Uterus (tissue), 2 donors: ENCODE measurements around the gene RARS2.

ENCODE experiments used
- CTCF ChIP-seq, 4 experiments: fragments of 200-600 bp in 2 of 4; fragments of 450-650 bp in 2 of 4; sonication (generic) in 2 of 4; IDR thresholded peaks; one replicate each; pipeline ENCODE4 v1.5.1; 2016 to 2019; ENCODE audit warnings: antibody characterized with exemption in 4 of 4, mild to moderate bottlenecking in 2 of 4, moderate library complexity in 1 of 4
- POLR2A ChIP-seq, 2 donors: fragments of 450-650 bp; IDR thresholded peaks; one replicate each; pipeline ENCODE4 v1.6.1; 2016; ENCODE audit warnings: antibody characterized with exemption in 2 of 2, mild to moderate bottlenecking in 1 of 2, moderate library complexity in 1 of 2

DNA sequence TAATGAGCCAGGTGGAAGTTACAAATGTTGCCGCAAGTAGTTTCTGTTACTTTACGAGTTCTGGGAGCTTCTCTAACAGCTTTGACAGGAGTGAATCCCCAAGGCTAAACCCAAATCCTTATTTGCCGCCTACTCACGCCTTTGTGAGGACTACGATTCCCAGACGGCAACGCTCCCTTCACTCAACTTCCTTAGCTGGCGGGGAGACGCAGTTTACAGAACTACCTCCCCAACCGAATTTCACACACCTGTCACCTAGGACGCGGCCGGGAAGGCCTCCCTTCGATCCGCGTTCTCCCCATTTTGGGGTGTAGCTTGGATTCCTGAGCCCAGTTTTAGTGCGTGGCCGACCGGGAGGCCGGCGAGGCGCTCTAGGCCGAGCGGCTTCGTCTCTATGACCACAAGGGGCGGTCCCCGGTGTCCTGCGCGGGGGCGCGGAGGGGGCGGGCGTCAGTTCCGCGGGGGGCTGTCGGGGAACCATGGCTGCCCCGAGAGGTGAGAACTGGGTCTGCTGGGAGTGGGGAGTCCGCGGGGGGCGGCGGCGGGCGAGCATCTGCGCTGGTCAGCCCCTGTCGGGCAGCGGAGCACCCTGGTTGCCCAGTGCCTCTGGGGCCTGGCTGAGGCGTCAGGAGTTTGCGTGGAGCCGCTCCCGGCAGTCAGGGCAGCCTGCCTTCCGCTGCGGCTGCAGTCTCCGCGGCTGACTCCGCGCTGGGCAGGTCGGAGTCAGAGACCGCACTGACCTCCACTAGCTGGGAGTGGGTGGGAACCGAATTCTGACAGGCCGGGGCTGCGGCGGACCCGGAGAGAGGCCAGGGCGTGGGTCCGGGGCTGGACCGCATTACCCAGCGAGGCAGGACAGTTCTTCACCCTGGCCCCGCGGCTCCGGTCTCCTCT is 117.0 kb downstream of the RARS2 start, which contains the start of gene SLC35A1:
- TF ChIP-seq CTCF (IDR thresholded peaks at IDR 0.05) (peak; percentile 19 to 52 (median 28)), POLR2A (IDR thresholded peaks at IDR 0.05) (peak; percentile 34 to 71)
